K562 (cell line): ENCODE data around the gene RAB25. TPM values are rescaled to one million over a fixed set of nuclear protein-coding genes. Genes with fewer than 3 reads are reported as not detected.

Experiments used
- BRD4 ChIP-seq: fragments of 200-600 bp; sonication (generic); IDR thresholded peaks from 2 replicates; pipeline ENCODE4 v1.6.1; 2017; ENCODE audit warnings: inconsistent platforms
- ESRRB ChIP-seq: fragments of 250-450 bp; sonication (Bioruptor Pico); IDR thresholded peaks from 2 replicates; pipeline ENCODE4 v1.5.0; 2020; ENCODE audit warnings: mild to moderate bottlenecking, moderate library complexity, borderline replicate concordance
- GTF2B ChIP-seq: IDR thresholded peaks from 2 replicates; pipeline ENCODE4 v1.6.1; 2011; ENCODE audit not compliant: insufficient read length; ENCODE audit errors: extremely low read depth
- HES1 ChIP-seq: fragments of 450-650 bp; IDR thresholded peaks from 2 replicates; pipeline ENCODE4 v1.6.1; 2016; ENCODE audit warnings: low read depth, mild to moderate bottlenecking, moderate library complexity
- MEIS2 ChIP-seq: fragments of 450-650 bp; IDR thresholded peaks from 2 replicates; pipeline ENCODE4 v1.6.1; 2014; ENCODE audit warnings: mild to moderate bottlenecking; ENCODE audit not compliant: partially characterized antibody
- PYGO2 ChIP-seq: fragments of 450-650 bp; IDR thresholded peaks from 2 replicates; pipeline ENCODE4 v1.6.1; 2016; ENCODE audit warnings: mild to moderate bottlenecking, missing genetic modification characterization, moderate library complexity, missing compliant biosample characterization
- RAD21 ChIP-seq, 2 experiments: fragments of 250-450 bp in 1 of 2; fragments of 450-650 bp in 1 of 2; sonication (Bioruptor Pico) in 1 of 2; formaldehyde crosslinking in 1 of 2; IDR thresholded peaks in 1 of 2; conservative IDR thresholded peaks in 1 of 2; 2 replicates each; pipeline versions ENCODE4 v1.4.0 to v1.8.0; 2020 to 2022; ENCODE audit warnings: mild to moderate bottlenecking in 2 of 2, moderate library complexity in 1 of 2
- RFX5 ChIP-seq: IDR thresholded peaks from 2 replicates; pipeline ENCODE4 v1.6.1; 2011; ENCODE audit warnings: low read depth, mild to moderate bottlenecking, improper control_type of control experiment, low read length
- STAT6 ChIP-seq: sonication (generic); formaldehyde crosslinking; IDR thresholded peaks from 2 replicates; pipeline ENCODE4 v1.8.1; 2023; ENCODE audit warnings: mild to moderate bottlenecking, missing genetic modification reagents
- TSHZ1 ChIP-seq: fragments of 250-450 bp; sonication (Bioruptor Pico); IDR thresholded peaks from 2 replicates; pipeline ENCODE4 v1.4.0; 2020; ENCODE audit warnings: mild to moderate bottlenecking, moderate library complexity
- WHSC1 ChIP-seq: IDR thresholded peaks from one replicate; pipeline ENCODE4 v1.6.1; 2012; ENCODE audit warnings: low read length, control low read depth, inconsistent platforms
- ZC3H11A ChIP-seq: IDR thresholded peaks from 2 replicates; pipeline ENCODE4 v1.6.1; 2012; ENCODE audit warnings: low read depth, low read length, improper control_type of control experiment
- ZKSCAN1 ChIP-seq: fragments of 150-350 bp; IDR thresholded peaks from 2 replicates; pipeline ENCODE4 v1.6.1; 2016; ENCODE audit warnings: low read depth, low read length
- ZNF253 ChIP-seq: fragments of 250-450 bp; sonication (Bioruptor Pico); conservative IDR thresholded peaks from 2 replicates; pipeline ENCODE4 v1.6.1; 2021; ENCODE audit warnings: mild to moderate bottlenecking
- ZNF277 ChIP-seq: fragments of 250-450 bp; sonication (Bioruptor Pico); IDR thresholded peaks from 2 replicates; pipeline ENCODE4 v1.8.0; 2022; ENCODE audit warnings: inconsistent platforms, mild to moderate bottlenecking, moderate library complexity, borderline replicate concordance
- ZNF311 ChIP-seq: fragments of 250-450 bp; sonication (Bioruptor Pico); IDR thresholded peaks from 2 replicates; pipeline ENCODE4 v1.4.0; 2020; ENCODE audit warnings: mild to moderate bottlenecking, moderate library complexity
- ZNF449 ChIP-seq: fragments of 250-450 bp; sonication (Bioruptor Pico); IDR thresholded peaks from 2 replicates; pipeline ENCODE4 v1.8.0; 2022; ENCODE audit warnings: moderate library complexity, mild to moderate bottlenecking, inconsistent platforms
- polyA plus RNA-seq, 8 experiments: library from polyadenylated mRNA; depleted of rRNA in 4 of 8; stranded (reverse) in 5 of 8; unstranded in 3 of 8; fragments of >200 nt; fragmentation: Nextera tagmentation in 2 of 8; fragmentation: Illumina TruSeq in 1 of 8; extraction: Ambion mirVana in 2 of 8; extraction: Trizol in 1 of 8; gene quantifications; 2 replicates each; pipeline versions ENCODE4 v1.2.1 to v1.2.3, GENCODE V29; 2011 to 2014; ENCODE audit warnings: inconsistent platforms in 1 of 8, missing spikeins in 1 of 8
- total RNA-seq, 7 experiments: library from RNA; depleted of rRNA in 6 of 7; stranded (reverse); fragments of >200 nt in 6 of 7; fragmentation: Illumina TruSeq in 2 of 7; extraction: Trizol in 2 of 7; gene quantifications; 2 replicates each; pipeline versions ENCODE4 v1.2.1 to v1.2.3, GENCODE V29; 2011 to 2021; ENCODE audit warnings: low replicate concordance in 1 of 7

The RAB25 gene
- total and polyA plus RNA-seq, 9 of the 15 experiments (the other 6 are each of a cell fraction or from before 2014, with no cell fraction given) = 0.10 to 0.27 (median 0.13) TPM; not detected in 6

- no peak for TF ChIP-seq TSHZ1 (CRISPR knock-in tag)
- no peak for TF ChIP-seq ZNF311
- no peak for TF ChIP-seq ZC3H11A
- TF ChIP-seq GTF2B = no peak
- no peak for TF ChIP-seq ZNF253
- TF ChIP-seq ZNF277 (CRISPR knock-in tag) = no peak
- peak; percentile 92; the same call in 1 of the 2 replicates for TF ChIP-seq STAT6 (CRISPR knock-in tag)
- TF ChIP-seq MEIS2 = no peak
- TF ChIP-seq ZKSCAN1 = no peak
- no peak for TF ChIP-seq WHSC1
- no peak for TF ChIP-seq ESRRB
- 0 out of 2 replicates have a peak, but pooled peaks have one; percentile 39 for TF ChIP-seq BRD4
- no peak for TF ChIP-seq ZNF449
- TF ChIP-seq HES1 = no peak
- TF ChIP-seq RAD21 (CRISPR knock-in tag; conservative IDR thresholded peaks at IDR 0.05 in 1 of 2, IDR thresholded peaks at IDR 0.05 in 1 of 2) = no peak
- no peak for TF ChIP-seq PYGO2 (tag)
- no peak for TF ChIP-seq RFX5
Observed at GRCh38 chr1:156114919-156115513, 54.1 kb downstream of the RAB25 start (continued).
